Activated B cell treated with CpG ODN at 0.5 μM for 24 hours (primary cell): Measurements from ENCODE around the gene DENND4A. TPM values are rescaled to one million over a fixed set of nuclear protein-coding genes. Genes with fewer than 3 reads are reported as not detected.
A peak's percentile ranks its signal among the peaks of the same experiment; 100 is the strongest.

Experiments used
- ATAC-seq: fragments of 200-7000 bp; cut with Tn5 transposase; one replicate; pipeline ENCODE4 v1.10.0; 2021; ENCODE audit warnings: low read depth, mild to moderate bottlenecking, moderate library complexity
- CTCF ChIA-PET: fragments of 350-600 bp; sonication (Branson Sonifier 250); formaldehyde crosslinking; loops from one replicate; lab custom pipeline; 2021; ENCODE audit warnings: antibody characterized with exemption; lab: Charles Lee
- POLR2A ChIA-PET: fragments of 350-600 bp; sonication (Branson Sonifier 250); formaldehyde crosslinking; loops from one replicate; lab custom pipeline; 2021; ENCODE audit warnings: antibody characterized with exemption; lab: Charles Lee
- DNase-seq: peaks from one replicate; pipeline ENCODE4 v3.0.0; 2022
- H3K27ac Mint-ChIP-seq: one replicate; pipeline ENCODE4 v1.8.0; 2020; ENCODE audit warnings: mixed read lengths
- H3K27me3 Mint-ChIP-seq: one replicate; pipeline ENCODE4 v1.8.0; 2021; ENCODE audit warnings: mixed read lengths
- H3K36me3 Mint-ChIP-seq: one replicate; pipeline ENCODE4 v1.8.0; 2021; ENCODE audit warnings: low read depth, mixed read lengths
- H3K4me1 Mint-ChIP-seq: one replicate; pipeline ENCODE4 v1.8.0; 2021; ENCODE audit warnings: mixed read lengths
- H3K4me3 Mint-ChIP-seq: one replicate; pipeline ENCODE4 v1.8.0; 2020; ENCODE audit warnings: mild to moderate bottlenecking, mixed read lengths
- H3K9me3 Mint-ChIP-seq: one replicate; pipeline ENCODE4 v1.8.0; 2020; ENCODE audit warnings: mixed read lengths
- intact Hi-C: fragments of 100-400 bp; cut with micrococcal nuclease; formaldehyde crosslinking; loops from one replicate; pipeline ENCODE4 v1.15.1; 2024
- total RNA-seq: library from RNA; stranded (reverse); gene quantifications from 2 replicates; pipeline ENCODE4 v1.2.3, GENCODE V29; 2022
- TF ChIP-seq, protein P1 (sequence below): fragments of 200-600 bp; IDR thresholded peaks from one replicate; pipeline ENCODE4 v1.8.0; 2022; ENCODE audit warnings: antibody characterized with exemption, mild to moderate bottlenecking

Gene DENND4A
- total RNA-seq, 1 donor from 2014 or later = 166 TPM

DNA sequence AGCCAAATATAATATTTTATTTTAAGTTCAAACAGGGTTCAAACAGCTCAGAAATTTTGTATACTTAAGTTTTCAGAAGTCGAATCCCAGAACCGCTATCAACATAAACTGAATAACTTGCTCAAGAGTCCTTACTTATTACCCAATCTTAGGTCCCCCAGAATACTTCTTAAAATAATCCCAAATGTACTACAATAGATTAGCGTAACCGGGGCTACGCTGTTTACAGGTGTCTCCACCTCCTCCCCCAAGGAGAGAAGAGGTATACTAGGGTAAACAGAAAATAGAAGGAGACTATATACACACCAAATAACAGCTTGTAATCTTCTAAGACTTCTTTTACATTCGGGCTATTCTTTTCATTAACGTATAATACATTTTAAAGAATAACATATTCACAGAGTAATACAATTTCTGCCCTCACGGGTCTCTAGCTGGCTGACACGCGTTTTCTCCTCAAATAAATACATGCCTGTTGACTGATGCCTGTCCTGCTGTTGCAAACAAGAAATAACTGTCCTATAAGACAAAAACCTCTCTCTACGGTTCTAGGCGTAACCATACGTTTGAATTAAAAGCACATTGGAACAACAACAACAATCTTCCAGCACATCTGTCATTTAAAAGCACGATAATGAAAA, 1.3 kb downstream of the DENND4A start:
- intact Hi-C loops = loop anchor here (1.0 to 10.0 kb wide), 3 partner anchors 14 to 1696 kb away; partner anchors contain the start of genes CIAO2A, HACD3 and SNX1
- ChIA-PET CTCF (interaction anchor here (0.9 to 2.3 kb wide), 6 partner anchors 16 to 78 kb away, joined by 3 to 10 read pairs (median 4); partner anchors contain the start of gene RAB11A), POLR2A (interaction anchor here (0.7 to 12.3 kb wide), 19 partner anchors 12 to 1256 kb away, joined by 3 to 201 read pairs (median 6); partner anchors contain the start of gene RAB11A)
- no peaks in the 10 kb centered on the region for H3K27me3 Mint-ChIP-seq
- peaks cover 61% of the 10 kb centered on the region for H3K4me1 Mint-ChIP-seq
- DNase-seq (no peak), ATAC-seq (no peak)
- peaks cover 20% of the 10 kb centered on the region for H3K36me3 Mint-ChIP-seq
- no peaks in the 10 kb centered on the region for H3K9me3 Mint-ChIP-seq
- peak overlapping the region; percentile 90 for H3K4me3 Mint-ChIP-seq
- TF ChIP-seq, protein P1, sequence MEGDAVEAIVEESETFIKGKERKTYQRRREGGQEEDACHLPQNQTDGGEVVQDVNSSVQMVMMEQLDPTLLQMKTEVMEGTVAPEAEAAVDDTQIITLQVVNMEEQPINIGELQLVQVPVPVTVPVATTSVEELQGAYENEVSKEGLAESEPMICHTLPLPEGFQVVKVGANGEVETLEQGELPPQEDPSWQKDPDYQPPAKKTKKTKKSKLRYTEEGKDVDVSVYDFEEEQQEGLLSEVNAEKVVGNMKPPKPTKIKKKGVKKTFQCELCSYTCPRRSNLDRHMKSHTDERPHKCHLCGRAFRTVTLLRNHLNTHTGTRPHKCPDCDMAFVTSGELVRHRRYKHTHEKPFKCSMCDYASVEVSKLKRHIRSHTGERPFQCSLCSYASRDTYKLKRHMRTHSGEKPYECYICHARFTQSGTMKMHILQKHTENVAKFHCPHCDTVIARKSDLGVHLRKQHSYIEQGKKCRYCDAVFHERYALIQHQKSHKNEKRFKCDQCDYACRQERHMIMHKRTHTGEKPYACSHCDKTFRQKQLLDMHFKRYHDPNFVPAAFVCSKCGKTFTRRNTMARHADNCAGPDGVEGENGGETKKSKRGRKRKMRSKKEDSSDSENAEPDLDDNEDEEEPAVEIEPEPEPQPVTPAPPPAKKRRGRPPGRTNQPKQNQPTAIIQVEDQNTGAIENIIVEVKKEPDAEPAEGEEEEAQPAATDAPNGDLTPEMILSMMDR = no peak
- H3K27ac Mint-ChIP-seq = peak overlapping the region; percentile 94

DNA sequence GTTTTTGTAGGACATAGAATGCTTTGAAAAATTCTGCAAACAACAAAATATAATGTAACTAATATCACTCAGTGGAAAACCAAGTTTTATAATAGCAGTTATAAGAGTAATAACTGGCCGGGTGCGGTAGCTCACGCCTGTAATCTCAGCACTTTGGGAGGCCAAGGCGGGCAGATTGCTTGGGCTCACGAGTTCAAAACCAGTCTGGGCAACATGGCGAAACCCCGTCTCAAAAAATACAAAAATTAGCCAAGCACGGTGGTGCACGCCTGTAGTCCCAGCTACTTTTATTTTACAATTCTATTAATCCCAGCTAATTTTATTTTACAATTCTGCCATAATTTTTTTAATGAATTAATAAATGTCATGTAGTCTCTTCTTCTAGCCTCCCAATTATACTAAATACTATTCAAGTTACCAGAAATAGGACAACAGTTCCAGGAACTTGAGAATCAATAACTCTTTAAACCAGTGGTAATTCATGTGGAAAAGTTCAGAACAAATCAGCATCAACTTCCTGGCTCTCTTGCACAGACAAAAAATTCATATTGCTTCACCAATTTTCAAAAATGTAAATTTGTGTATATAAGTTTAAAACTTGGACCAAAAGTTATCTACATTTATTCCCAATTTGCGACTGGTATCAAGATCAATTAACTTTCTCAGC, 2.2 kb downstream of the DENND4A start:
- TF ChIP-seq, protein P1 = no peak
- peaks cover 64% of the 10 kb centered on the region for H3K4me1 Mint-ChIP-seq
- no peak for DNase-seq
- no peak for ATAC-seq
- no peaks in the 10 kb centered on the region for H3K9me3 Mint-ChIP-seq
- no peaks in the 10 kb centered on the region for H3K27me3 Mint-ChIP-seq
- intact Hi-C loops = loop anchor here (1.0 to 10.0 kb wide), 3 partner anchors 13 to 1695 kb away; partner anchors contain the start of genes CIAO2A, HACD3 and SNX1
- peak overlapping the region; percentile 90 for H3K4me3 Mint-ChIP-seq
- H3K27ac Mint-ChIP-seq = peak overlapping the region; percentile 94
- ChIA-PET CTCF (interaction anchor here (1.1 to 2.3 kb wide), 3 partner anchors 10 to 79 kb away, joined by 3 to 5 read pairs (median 4); partner anchors contain the start of gene RAB11A), POLR2A (interaction anchor here (1.0 to 12.3 kb wide), 9 partner anchors 11 to 79 kb away, joined by 3 to 201 read pairs (median 27); partner anchors contain the start of gene RAB11A)
- peaks cover 23% of the 10 kb centered on the region for H3K36me3 Mint-ChIP-seq

DNA sequence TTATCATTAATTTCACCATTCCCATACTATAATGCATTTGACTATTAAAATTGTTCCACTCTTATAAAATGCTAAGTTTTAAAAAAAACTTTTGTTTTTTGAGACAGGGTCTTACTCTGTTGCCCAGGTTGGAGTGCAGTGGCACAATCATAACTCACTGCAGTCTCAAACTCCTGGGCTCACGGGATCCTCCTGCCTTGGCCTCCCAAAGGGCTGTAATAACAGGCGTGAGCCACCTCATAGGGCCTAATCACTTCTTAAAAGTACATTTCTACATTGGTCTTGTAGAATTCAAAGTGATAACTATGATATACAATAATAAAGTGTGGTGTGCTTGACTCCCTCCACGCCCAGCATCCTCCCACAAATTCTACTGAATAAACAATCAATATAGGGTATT, 3.0 kb downstream of the DENND4A start:
- H3K27ac Mint-ChIP-seq = peak overlapping the region; percentile 94
- H3K36me3 Mint-ChIP-seq = peaks cover 24% of the 10 kb centered on the region
- H3K4me1 Mint-ChIP-seq = peaks cover 58% of the 10 kb centered on the region
- ATAC-seq = no peak
- DNase-seq = no peak
- H3K4me3 Mint-ChIP-seq = peak overlapping the region; percentile 90
- no peaks in the 10 kb centered on the region for H3K27me3 Mint-ChIP-seq
- intact Hi-C loops = no loop called here
- TF ChIP-seq, protein P1 = no peak
- ChIA-PET POLR2A (interaction anchor here (4.4 to 12.3 kb wide), 4 partner anchors 10 to 80 kb away, joined by 65 to 201 read pairs (median 66); partner anchors contain the start of gene RAB11A), CTCF (interaction anchor here (1.1 kb wide), 1 partner anchor 9 kb away, joined by 3 read pairs; no protein-coding TSS in a partner anchor)
- no peaks in the 10 kb centered on the region for H3K9me3 Mint-ChIP-seq

DNA sequence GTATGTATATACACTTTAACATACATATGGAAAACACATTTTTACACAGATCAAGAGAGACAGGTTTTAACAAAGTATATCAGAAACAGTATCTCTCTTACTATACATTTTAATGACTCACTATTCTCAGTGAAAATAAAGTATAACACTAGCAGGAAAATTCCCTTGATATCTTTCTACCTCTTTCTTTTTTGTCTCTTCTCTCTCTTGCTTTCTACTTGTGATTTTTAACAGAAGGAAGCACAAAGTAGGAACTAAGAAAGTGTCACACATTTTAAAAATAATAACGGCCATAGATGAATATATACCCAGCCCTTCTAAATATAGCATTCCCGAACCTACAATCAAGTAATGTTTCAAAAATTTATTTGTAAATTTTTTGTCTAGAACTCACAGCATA, 4.8 kb downstream of the DENND4A start:
- peak overlapping the region; percentile 80 for H3K4me3 Mint-ChIP-seq
- POLR2A ChIA-PET = interaction anchor here (1.8 kb wide), 1 partner anchor 12 kb away, joined by 8 read pairs; no protein-coding TSS in a partner anchor
- TF ChIP-seq, protein P1 = no peak

More for the DNA sequence above, 4.8 kb downstream of the DENND4A start:
- DNase-seq (no peak), ATAC-seq (no peak)
- intact Hi-C loops = no loop called here
- CTCF ChIA-PET = interaction anchor here (0.6 to 1.2 kb wide), 2 partner anchors 31 to 82 kb away, joined by 3 to 4 read pairs; partner anchors contain the start of gene RAB11A
- Mint-ChIP-seq H3K27me3 (no peaks in the 10 kb centered on the region), H3K4me1 (peaks cover 54% of the 10 kb centered on the region), H3K27ac (peak overlapping the region; percentile 89), H3K9me3 (no peaks in the 10 kb centered on the region), H3K36me3 (peaks cover 29% of the 10 kb centered on the region)
